Activated T-helper 2 cell treated with anti-CD3 and anti-CD28 coated beads, Interferon-gamma antibody, Interleukin-2, Interleukin-4, amounts not matched to agents 10 μg/mL and 5 μg/mL and 100 μg/mL, durations not matched to agents 14 hours and 24 hours and 36 hours (primary cell): Measurements from ENCODE around the gene EXOC6B. TPM values are rescaled to one million over a fixed set of nuclear protein-coding genes. Genes with fewer than 3 reads are reported as not detected.

Experiments
- DNase-seq: peaks from one replicate; pipeline ENCODE4 v3.0.0; 2021; ENCODE audit warnings: low spot score
- H3K27ac Mint-ChIP-seq: one replicate; pipeline ENCODE4 v1.8.0; 2021; ENCODE audit warnings: mixed read lengths
- H3K27me3 Mint-ChIP-seq: one replicate; pipeline ENCODE4 v1.8.0; 2021; ENCODE audit warnings: low read depth, mixed read lengths
- H3K36me3 Mint-ChIP-seq: one replicate; pipeline ENCODE4 v1.8.0; 2021; ENCODE audit warnings: low read depth, mixed read lengths
- H3K4me1 Mint-ChIP-seq: one replicate; pipeline ENCODE4 v1.8.0; 2021; ENCODE audit warnings: low read depth, mixed read lengths
- H3K4me3 Mint-ChIP-seq: one replicate; pipeline ENCODE4 v1.8.0; 2021; ENCODE audit warnings: low read depth, mild to moderate bottlenecking, moderate library complexity, mixed read lengths
- H3K9me3 Mint-ChIP-seq: one replicate; pipeline ENCODE4 v1.8.0; 2021; ENCODE audit warnings: mixed read lengths
- intact Hi-C: fragments of 100-400 bp; cut with micrococcal nuclease; formaldehyde crosslinking; loops from one replicate; pipeline ENCODE4 v1.15.1; 2023
- total RNA-seq: library from RNA; stranded (reverse); gene quantifications from 2 replicates; pipeline ENCODE4 v1.2.3, GENCODE V29; 2022

EXOC6B gene
- total RNA-seq, 1 donor from 2014 or later = 9.4 TPM

- no peak for DNase-seq
- H3K9me3 Mint-ChIP-seq = no peaks in the 10 kb centered on the region
Measured at GRCh38 chr2:72141032-72141645, 684.7 kb downstream of the EXOC6B start.

GRCh38 chr2:72140621-72140960, 685.2 kb downstream of the EXOC6B start:
- H3K27ac Mint-ChIP-seq = no peak overlapping the region
- no peaks in the 10 kb centered on the region for H3K9me3 Mint-ChIP-seq
- no peak overlapping the region for H3K4me3 Mint-ChIP-seq
- intact Hi-C loops = no loop called here
- H3K27me3 Mint-ChIP-seq = peaks cover 22% of the 10 kb centered on the region
- H3K36me3 Mint-ChIP-seq = no peaks in the 10 kb centered on the region
- no peak for DNase-seq
- H3K4me1 Mint-ChIP-seq = peaks cover 2% of the 10 kb centered on the region

More at GRCh38 chr2:72141032-72141645, 684.7 kb downstream of the EXOC6B start:
- H3K4me3 Mint-ChIP-seq = no peak overlapping the region
- H3K4me1 Mint-ChIP-seq = peaks cover 2% of the 10 kb centered on the region
- H3K27ac Mint-ChIP-seq = no peak overlapping the region
- intact Hi-C loops = no loop called here
- no peaks in the 10 kb centered on the region for H3K36me3 Mint-ChIP-seq
- peaks cover 26% of the 10 kb centered on the region for H3K27me3 Mint-ChIP-seq

GRCh38 chr2:72139874-72140620, 685.8 kb downstream of the EXOC6B start:
- no peak for DNase-seq
- no peaks in the 10 kb centered on the region for H3K36me3 Mint-ChIP-seq
- intact Hi-C loops = no loop called here

GRCh38 chr2:72139471-72139873, 686.4 kb downstream of the EXOC6B start:
- no peaks in the 10 kb centered on the region for H3K4me1 Mint-ChIP-seq
- no peaks in the 10 kb centered on the region for H3K36me3 Mint-ChIP-seq
- H3K9me3 Mint-ChIP-seq = no peaks in the 10 kb centered on the region
- no peak overlapping the region for H3K4me3 Mint-ChIP-seq
- H3K27ac Mint-ChIP-seq = no peak overlapping the region
- intact Hi-C loops = no loop called here
- H3K27me3 Mint-ChIP-seq = peaks cover 17% of the 10 kb centered on the region
- no peak for DNase-seq

More at GRCh38 chr2:72139874-72140620, 685.8 kb downstream of the EXOC6B start:
- H3K27ac Mint-ChIP-seq = no peak overlapping the region
- no peaks in the 10 kb centered on the region for H3K4me1 Mint-ChIP-seq
- no peaks in the 10 kb centered on the region for H3K9me3 Mint-ChIP-seq
- peaks cover 18% of the 10 kb centered on the region for H3K27me3 Mint-ChIP-seq
- H3K4me3 Mint-ChIP-seq = no peak overlapping the region

GRCh38 chr2:72138921-72139381, 686.9 kb downstream of the EXOC6B start:
- no peaks in the 10 kb centered on the region for H3K36me3 Mint-ChIP-seq
- H3K27ac Mint-ChIP-seq = no peak overlapping the region
- peaks cover 15% of the 10 kb centered on the region for H3K27me3 Mint-ChIP-seq
- DNase-seq = no peak
- no peaks in the 10 kb centered on the region for H3K4me1 Mint-ChIP-seq
- intact Hi-C loops = no loop called here
- no peaks in the 10 kb centered on the region for H3K9me3 Mint-ChIP-seq
- H3K4me3 Mint-ChIP-seq = no peak overlapping the region

GRCh38 chr2:72138011-72138881, 687.6 kb downstream of the EXOC6B start:
- Mint-ChIP-seq H3K27ac (no peak overlapping the region), H3K4me1 (no peaks in the 10 kb centered on the region), H3K9me3 (no peaks in the 10 kb centered on the region), H3K4me3 (no peak overlapping the region), H3K36me3 (no peaks in the 10 kb centered on the region), H3K27me3 (peaks cover 8% of the 10 kb centered on the region)
- no peak for DNase-seq
- intact Hi-C loops = no loop called here

- intact Hi-C loops = no loop called here
- no peaks in the 10 kb centered on the region for H3K9me3 Mint-ChIP-seq
- no peak overlapping the region for H3K27ac Mint-ChIP-seq
- H3K36me3 Mint-ChIP-seq = no peaks in the 10 kb centered on the region
- peak; percentile 42 for DNase-seq
- no peak overlapping the region for H3K4me3 Mint-ChIP-seq
- no peaks in the 10 kb centered on the region for H3K4me1 Mint-ChIP-seq
- peaks cover 4% of the 10 kb centered on the region for H3K27me3 Mint-ChIP-seq
Measured at GRCh38 chr2:72137498-72138010, 688.3 kb downstream of the EXOC6B start.

GRCh38 chr2:72136933-72137497, 688.8 kb downstream of the EXOC6B start:
- no peak for DNase-seq
- Mint-ChIP-seq H3K36me3 (no peaks in the 10 kb centered on the region), H3K27ac (no peak overlapping the region), H3K27me3 (no peaks in the 10 kb centered on the region), H3K4me3 (no peak overlapping the region), H3K4me1 (no peaks in the 10 kb centered on the region), H3K9me3 (no peaks in the 10 kb centered on the region)
- intact Hi-C loops = no loop called here

- intact Hi-C loops = no loop called here
- Mint-ChIP-seq H3K36me3 (no peaks in the 10 kb centered on the region), H3K4me3 (no peak overlapping the region), H3K27ac (no peak overlapping the region), H3K27me3 (no peaks in the 10 kb centered on the region), H3K4me1 (no peaks in the 10 kb centered on the region), H3K9me3 (no peaks in the 10 kb centered on the region)
- no peak for DNase-seq
Measured at GRCh38 chr2:72136331-72136730, 689.5 kb downstream of the EXOC6B start.

- H3K27me3 Mint-ChIP-seq = no peaks in the 10 kb centered on the region
- intact Hi-C loops = no loop called here
- H3K36me3 Mint-ChIP-seq = no peaks in the 10 kb centered on the region
- DNase-seq = no peak
- H3K27ac Mint-ChIP-seq = no peak overlapping the region
- no peaks in the 10 kb centered on the region for H3K9me3 Mint-ChIP-seq
- no peaks in the 10 kb centered on the region for H3K4me1 Mint-ChIP-seq
- H3K4me3 Mint-ChIP-seq = no peak overlapping the region
Measured at GRCh38 chr2:72135921-72136320, 689.9 kb downstream of the EXOC6B start.

- Mint-ChIP-seq H3K27ac (no peak overlapping the region), H3K4me1 (no peaks in the 10 kb centered on the region), H3K36me3 (no peaks in the 10 kb centered on the region), H3K27me3 (no peaks in the 10 kb centered on the region), H3K9me3 (no peaks in the 10 kb centered on the region), H3K4me3 (no peak overlapping the region)
- no peak for DNase-seq
- intact Hi-C loops = no loop called here
Measured at GRCh38 chr2:72134997-72135800, 690.6 kb downstream of the EXOC6B start.
